Measurements from ENCODE around the gene ESD.
A peak's percentile ranks its signal among the peaks of the same experiment; 100 is the strongest.
"Not testable (repeated sequence)": the region's sequence is repeated elsewhere in the genome, so short reads cannot be mapped to it uniquely, and the experiment has no call there.

Gene ESD, protein sequence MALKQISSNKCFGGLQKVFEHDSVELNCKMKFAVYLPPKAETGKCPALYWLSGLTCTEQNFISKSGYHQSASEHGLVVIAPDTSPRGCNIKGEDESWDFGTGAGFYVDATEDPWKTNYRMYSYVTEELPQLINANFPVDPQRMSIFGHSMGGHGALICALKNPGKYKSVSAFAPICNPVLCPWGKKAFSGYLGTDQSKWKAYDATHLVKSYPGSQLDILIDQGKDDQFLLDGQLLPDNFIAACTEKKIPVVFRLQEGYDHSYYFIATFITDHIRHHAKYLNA

DNA sequence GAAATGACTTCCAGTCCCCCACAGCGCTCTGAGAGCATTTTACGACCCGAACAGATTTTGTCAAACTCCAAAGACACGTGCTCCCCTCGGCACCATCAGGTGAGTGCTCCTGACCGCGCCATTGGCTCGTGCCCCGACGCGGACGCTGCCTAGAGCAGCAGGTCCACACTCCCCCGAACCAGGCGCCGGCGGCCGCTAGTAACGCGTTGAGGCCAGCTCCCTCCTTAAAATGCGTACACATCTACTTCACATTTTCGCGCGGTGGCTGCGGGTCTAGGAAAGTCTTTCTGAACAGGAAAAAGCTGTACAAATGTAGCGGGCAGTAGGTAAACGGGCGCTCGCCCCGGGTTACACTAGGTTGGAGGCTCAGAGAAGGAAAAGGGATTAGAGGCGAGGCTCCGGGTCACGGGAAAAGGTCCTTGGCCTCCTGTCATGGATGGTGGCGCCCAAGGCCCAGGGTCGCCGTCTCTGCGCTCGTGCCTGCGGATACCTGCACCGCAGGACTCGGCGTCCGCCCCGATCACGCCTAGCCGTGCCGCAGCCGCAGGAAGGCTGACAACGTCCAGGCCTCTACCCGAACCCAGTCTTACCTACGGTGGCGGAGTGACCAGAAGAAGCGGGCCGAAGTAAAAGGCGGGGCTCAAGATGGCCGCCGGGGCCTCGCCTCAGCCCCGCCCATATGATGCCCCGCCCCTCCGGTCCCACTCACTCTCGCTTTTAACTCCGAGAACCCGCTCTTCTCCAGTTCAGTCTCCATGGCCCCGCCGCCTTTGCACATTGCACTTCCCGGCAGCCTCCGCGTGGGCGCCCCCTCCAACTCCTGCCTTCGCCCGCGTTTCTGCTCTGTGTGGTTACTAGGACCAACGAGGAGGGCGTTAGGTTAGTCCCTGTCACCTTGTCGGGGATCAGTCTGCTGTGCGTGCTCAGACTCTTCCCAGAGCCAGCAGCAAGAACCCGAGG, at the start of gene ESD:
ESD (minus strand) TSS at position 647 of the 960 bp plus-strand sequence. CDS start 5,748 bp downstream, outside the sequence.
- peak; percentile 51 to 81 for DNase-seq

DNA sequence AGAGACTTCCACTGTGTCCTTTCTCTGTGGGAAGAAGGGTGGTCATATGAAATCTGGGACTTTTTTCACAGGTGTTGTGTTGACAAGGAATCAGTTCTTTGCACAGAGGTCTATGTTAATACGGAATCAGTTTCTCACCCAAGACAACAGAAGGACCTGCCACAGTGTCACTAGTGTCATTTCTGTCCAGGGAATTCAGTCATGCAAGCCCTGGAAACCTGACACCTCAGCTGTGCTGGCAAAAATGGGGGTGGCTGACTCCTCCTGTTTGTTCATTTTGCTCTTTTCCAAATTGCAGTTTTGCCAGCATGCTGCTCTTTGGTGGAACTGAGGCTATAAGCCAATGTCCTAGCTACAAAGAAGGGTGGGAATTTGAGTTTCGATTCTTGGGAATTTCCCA, 49.8 kb upstream of the ESD start:
- no peak for DNase-seq

DNA sequence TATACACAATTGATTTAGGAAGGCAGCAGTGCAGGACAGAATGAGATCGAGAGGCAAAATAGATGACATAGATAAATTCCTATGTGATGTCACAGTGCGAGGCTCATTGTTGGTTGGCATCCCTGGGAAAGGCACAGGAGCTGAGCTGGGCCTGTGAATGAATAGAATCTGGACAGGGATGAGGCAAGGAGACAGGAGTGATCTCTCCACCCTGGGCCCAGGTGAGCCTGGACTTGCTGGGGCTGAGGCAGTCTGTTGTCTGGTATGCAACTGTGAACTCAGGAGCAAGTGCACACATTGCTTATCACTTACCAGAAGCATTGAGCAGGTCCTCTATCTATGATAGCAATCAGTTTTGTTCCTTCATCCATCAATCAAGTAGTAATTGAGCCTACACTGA, 48.2 kb upstream of the ESD start:
- DNase-seq = no peak

DNA sequence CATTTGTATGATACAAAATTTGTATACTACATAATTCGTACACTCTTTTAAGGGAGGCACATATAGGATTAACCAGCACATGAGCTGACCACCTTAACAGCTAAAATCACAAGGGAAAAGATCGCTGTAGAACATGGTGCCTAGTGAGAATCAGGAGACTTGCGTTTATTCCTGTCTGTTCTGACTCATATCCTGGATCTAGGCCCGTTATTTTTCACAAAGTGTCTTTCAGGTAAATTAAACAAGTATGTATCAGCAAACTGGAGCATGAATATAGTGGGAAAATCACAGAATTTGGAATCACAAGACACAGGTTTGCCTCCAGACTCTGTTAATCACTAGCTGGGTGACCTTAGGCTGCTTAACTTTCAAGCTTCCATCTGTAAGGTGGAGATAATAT, 47.5 kb upstream of the ESD start:
- no peak for DNase-seq

DNA sequence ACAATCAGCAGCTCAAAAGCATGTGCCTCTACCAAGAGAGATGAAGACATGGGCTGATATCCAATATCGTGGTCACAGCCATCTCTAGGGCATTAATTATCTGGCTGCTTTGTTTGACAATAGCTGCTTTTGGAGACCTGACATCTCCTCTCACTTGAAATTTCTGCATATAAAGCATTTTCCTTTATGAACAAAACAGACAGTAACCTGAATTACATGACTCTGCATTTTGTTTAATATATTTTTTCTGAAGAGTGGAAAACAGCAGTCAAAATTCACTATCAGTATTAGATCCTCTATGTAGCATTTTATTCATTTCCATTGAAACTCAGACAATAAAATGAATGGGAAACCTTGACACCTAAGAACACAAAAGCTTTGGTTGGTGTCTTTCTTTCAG, 42.4 kb upstream of the ESD start:
- no peak for DNase-seq

DNA sequence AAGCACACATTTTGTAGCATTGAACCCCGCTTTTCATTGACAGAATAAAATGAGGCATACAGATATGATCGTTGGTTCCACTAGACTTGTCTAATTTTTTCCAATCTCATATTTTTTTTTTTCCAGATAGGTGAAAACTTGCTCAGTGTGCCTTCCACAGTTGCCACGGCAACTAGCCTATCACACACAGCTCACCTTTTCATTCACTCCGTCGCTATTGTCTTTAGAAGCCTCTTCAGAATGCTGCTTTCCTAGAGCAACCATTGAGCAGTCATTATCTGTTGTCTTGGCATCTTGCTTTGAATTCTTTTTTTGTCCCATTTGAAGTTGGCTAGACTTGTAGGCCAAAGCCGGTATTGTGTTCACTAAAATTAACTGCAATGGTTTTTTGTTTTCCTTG, 37.7 kb upstream of the ESD start:
- DNase-seq = no peak

DNA sequence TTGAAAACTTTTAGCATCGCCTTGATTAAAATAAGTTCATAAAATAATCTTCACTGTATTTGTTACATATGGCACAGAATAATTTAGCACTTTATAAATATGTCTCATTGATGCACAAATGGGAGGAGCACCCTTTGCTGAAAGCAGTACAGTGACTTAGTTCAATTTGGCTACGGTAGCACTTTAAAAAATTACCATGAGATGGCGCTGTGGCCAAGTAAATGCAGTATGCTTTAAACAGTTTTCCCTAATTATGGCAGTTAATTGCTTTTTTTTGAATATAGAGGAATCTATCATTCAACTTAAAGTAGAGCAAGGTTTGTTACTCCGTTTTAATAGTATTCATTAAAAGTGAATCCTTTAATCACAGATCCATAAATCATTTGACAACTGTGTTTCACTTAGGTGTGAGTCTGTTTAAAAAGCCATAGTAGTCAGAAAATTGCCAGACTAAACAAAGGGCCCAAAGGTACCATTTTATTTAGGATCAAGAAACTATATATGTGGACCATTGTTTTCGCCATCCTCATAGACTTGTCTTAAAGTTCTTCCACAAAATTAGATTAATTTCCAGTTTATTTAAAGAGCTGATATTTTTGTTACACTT, 34.7 kb upstream of the ESD start:
- peak in 1 of 2 experiments; percentile 40 for DNase-seq

DNA sequence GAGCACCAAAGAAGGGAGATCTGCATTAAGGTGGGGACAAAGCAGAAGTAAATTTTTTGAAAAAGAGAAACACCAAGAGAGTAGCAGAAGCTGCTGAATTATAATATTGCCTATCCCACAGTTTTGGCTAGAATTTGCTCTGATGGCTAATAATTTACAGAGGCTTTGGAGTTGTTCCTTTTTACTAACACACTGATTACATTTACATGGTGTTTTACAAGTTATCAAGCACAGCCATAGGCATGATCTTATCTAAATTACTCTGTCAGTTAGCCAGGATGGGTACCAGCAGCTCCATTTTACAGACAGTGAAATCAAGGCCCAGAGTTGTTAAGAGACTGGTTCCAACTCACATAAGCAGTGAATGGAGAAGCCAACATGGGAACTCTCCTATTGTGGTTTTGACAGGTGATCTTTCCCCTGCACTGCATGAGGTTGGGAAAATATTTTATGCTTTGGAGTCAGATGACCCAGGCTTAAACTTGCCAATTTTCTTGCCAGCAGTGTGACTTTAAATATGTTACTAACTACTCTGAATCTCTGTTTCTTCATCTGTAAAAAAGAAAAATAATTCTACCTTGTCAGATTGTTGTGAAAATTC, 33.5 kb upstream of the ESD start:
- no peak for DNase-seq

DNA sequence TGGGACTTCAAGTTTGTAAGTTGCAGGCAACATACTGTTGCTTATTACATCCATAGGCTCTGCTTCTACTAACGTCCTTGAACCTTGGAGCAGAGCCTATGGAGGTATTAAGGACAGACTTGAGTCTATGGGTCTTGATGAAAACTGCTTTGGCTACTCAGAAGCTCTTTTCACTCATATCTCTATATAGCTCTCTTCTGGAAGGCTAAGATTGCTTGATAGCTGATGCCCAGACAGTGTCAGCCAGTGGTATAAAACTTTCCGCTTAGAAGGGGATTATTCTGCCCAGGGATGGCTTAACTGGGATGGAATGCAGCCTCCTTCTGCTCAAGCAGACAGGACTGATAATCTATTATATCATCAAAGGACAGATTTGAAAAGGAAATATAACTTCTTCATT, 25.6 kb upstream of the ESD start:
- DNase-seq = no peak

DNA sequence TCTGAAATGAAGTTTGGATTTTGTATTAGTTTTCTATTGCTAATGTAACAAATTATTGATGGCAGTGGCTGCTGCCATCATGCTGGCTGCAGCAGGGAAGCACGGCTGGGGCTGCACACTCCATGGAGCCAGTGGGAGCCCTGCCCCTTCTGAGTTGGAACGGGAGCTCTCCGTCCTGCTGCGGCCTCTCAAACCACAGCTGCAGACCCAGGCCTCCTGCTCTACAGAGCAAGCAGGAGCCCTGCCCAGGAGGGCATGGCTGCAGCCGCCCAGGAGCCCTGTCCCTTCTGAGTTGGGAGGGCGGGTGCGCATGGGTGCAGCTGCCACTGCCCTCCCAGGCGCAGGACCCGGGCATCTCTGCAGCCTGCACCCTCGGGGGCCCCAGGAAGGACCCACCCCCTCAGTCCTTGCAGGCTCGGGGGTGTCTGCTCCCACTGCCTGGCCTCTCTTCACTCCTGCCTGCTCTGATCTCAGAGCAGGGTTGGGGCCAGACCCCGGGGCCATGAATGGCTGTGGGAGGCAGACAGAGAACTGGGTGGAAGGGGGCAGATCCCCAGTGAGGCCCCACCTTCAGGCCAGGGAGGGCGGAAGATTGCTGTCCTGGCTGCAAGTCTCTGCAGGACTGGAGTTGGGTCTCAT, 21.0 kb upstream of the ESD start:
- DNase-seq = no peak

DNA sequence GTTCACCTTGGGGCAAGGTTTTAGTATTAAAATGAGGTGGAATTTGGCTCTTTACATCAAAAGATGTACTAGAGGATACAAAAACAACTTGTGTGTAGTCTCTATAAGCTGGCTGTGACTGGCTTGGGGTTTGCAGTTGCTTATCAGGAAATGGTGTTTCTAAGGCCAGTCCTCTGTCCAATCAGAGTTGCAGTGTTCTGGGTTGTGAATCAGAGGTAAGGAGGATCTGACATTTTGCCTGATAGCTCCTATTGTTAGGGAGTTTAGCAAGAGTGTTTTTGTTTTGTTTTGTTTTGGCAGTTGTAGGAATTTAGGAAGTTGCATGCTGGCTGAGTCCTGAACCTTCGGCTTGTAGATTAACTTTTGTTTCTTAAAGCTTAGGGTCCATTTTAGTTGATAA, 20.1 kb upstream of the ESD start:
- DNase-seq = no peak

DNA sequence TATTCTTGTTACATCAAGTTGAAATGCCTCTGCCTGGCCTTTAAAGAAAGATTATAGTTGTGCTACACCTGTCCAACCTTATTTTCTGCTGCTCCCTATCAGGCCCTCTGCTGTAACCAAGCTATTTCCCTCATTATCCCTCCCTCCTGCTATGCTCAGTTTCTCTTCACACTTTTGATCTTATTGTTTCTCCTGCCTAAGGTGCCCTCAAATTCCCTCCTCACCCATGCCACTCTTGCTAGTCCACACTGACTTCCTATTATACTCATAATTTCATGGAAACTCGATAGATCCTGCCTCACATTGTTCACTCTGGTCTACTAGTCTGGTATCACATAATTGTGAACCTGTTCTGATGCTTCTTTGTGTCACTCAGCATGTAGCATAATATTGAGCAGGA, 19.4 kb upstream of the ESD start:
- DNase-seq = no peak

DNA sequence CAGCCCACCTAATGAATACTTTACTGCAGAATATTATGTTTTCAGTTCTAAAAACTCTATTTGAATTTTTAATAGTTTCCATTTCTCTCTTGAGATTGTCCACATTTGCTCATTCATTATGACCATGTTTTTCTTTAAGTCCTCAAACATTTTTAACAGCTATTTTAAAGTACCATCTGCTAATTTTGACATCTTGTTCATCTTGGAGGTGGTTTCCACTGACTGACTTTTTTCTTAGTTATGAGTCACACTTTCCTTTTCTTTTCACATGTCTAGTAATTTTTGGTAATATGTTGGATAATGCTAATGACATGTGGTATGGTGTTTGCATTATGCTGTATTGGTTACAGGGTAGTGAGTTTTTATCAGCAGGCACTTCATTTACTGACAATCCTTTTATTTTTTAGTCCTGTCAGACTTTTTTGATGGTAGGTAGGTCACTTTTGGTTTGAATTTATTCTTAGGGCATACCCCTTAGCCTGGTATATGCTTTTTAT, 15.4 kb upstream of the ESD start:
- DNase-seq = no peak

DNA sequence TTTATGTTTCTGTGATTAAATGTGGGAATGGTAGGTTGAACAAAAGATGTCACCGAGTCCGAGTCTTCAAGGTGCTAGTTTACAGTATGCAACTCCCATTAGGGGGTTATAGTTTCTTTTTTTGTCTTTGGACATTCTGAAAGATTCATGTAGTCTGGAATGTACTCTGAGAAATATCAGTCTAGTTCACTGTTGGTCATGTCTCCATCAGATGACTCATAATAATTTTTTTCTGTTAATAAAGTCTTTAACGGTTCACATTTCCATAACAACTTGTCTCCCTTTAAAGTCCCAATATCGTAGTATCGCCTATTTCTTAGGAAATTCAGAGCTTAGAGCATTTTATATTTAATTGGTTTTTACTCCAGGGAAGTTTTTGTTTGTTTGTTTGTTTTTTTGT, 13.5 kb upstream of the ESD start:
- DNase-seq = no peak

DNA sequence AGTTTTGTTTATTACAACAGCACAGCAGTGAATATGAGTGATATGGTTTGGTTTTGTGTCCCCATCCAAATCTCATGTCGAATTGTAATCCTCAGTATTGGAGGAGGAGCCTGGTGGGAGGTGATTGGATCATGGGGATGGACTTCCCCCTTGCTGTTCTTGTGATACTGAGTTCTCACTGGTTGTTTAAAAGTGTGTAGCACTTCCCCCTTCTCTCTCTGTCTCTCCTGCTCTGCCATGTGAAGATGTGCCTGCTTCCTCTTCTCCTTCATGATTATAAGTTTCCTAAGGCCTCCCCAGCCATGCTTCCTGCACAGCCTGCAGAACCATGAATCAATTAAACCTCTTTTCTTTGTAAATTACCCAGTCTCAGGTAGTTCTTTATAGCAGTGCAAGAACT, 8.0 kb upstream of the ESD start:
- DNase-seq = not testable (repeated sequence)

DNA sequence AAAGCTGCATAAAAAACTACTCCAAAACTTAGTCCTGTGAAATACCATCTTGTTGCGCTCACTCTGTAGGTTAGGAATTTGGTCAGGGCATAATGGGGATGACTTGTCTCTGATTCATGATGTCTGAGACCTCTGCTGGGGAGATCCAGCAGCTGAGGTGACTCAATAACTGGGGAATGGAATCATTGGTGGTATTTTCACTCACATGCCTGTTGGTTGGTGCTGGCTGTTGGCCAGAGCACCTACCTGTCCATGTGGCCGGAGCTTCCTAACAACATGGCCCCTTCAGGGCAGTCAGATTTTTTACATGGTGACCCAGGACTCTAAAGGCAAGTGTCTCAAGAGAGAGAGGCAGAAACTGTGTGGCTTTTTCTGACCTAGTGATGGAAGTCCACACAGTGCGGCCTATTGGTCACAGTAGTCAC, 7.4 kb upstream of the ESD start:
- no peak for DNase-seq

DNA sequence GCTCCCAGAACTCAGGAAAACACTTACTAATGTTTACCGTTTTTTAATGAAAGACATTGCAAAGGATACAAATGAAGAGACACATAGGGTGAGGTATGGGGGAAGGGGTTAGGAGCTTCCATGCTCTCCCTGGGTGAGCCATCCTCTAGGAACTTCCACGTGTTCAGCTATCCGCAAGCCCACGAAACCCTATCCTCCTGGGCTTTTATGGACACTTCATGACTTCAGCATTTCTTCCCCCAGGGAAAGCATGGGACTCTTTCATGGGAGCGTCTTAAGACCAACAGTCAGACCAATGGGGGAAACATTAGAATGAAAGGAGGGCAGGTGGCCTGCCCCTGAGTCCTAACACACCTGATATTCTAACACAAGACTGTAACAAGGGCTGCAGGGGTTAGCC, 6.6 kb upstream of the ESD start:
- DNase-seq = no peak

DNA sequence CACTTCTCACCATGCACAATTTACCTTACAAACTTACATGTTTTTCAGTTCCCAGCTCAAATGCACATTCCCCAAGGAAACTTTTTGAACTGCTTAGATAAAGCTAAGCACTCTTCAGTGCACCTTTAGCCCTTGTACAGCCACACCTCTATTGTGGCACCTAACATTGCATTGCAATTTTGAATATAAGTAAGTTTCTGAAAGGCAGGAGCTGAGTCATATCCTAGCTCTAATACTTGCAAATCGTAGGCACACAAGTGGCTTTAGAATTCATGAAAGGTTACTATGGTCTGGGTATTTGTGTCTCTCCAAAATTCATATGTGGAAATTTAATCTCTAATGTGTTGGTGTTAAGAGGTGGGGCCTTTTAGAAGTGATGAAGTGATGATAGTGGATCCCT, 4.9 kb upstream of the ESD start:
- DNase-seq = no peak

DNA sequence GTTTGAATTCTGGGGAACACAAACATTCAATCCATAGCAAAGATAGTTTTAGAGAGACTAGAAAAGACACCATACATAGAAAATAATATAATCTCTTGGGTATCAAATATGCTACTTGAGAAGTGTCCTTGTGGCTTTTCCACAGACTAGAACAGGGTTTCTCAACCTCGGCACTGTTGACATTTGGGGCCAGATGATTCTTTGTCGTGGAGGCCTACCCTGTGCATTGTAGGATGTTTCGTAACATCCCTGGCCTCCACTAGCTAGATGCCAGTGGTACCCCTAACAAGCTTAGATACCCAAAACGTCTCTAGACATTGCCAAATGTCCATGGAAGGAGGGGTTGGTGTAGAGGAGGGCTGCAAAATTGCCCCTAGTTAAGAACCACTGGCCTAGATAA, 2.2 kb upstream of the ESD start:
- DNase-seq = no peak

DNA sequence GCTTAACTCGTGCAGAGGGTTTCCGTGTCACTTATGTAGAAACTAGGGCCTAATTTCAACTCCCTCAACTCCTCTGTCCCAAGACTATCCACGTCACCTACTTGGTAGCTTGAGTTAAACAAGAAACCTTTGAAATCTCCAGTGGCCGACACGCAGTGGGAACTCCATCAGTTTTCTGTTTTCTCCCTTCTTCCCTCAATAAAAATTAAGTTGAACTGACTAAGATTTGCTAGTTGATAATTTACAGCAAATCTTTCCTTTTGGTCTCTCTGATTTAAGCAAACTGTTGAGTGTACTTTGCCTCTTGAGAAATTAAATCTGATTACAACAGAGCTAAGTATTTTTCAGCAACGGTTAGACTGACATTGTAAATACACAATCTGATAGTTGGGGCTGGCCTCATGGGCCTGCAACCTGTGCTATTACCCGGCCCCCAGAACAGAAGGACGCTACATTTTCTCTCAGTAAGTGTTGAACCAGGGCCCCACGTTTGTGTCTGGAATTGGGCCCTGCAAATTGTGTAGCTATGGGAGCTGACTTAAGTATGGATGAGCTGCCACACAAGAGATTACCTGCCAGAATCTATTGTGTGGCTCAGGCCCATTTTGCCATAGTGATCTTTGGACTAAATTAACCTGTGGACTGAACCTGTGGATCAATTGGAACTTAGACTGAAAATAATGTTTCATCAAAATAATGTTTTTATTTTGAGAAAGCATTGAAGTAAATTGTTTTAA, 708 bp upstream of the ESD start:
- no peak for DNase-seq

DNA sequence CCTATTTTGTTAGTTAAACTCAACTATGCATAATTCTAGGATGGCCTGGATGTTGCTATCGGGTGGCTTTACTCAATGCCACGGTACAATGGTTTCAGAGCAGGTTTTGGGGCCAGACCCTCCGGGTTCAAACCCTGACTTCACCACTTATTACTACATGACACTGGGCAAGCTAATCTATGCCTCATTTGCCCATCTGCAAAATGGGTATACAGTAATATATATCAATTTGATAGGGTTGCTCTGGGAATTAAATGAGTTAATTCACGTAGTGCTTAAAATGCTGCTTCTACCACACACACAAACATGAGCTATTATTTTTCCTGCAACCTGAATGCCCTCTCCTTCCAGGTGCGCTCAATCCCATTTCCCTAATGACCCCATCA, 839 bp downstream of the ESD start:
- DNase-seq = no peak

DNA sequence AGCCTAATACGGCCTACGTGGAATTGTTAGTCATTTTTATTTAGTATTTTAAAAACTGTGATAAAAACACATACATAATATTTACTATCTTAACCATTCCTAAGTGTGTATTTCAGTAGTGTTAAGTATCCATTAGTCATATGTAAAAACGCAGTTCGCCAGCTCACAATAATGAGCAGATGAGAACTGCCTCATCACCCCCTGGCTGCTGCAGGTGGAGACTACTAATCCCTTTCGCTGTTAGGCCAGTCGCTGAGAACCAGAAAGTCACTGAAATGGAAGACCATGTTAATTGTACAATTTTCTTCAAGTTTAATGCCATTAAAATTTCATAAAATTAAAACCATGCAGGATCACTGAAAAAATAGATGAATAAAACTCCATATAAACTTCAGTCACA, 1.6 kb downstream of the ESD start:
- DNase-seq = no peak

All from NCI-H446 (cell line).